Glomerular endothelial cell (primary cell): ENCODE measurements around the gene SUSD6. TPM values are rescaled to one million over a fixed set of nuclear protein-coding genes. Genes with fewer than 3 reads are reported as not detected.

Source experiments
- DNase-seq: peaks from one replicate; pipeline ENCODE4 v3.0.0-alpha.2; 2011; ENCODE audit warnings: low read depth, low spot score; ENCODE audit errors: extremely low read depth
- total RNA-seq: library from RNA; depleted of rRNA; stranded (reverse); fragments of >200 nt; gene quantifications from 2 replicates; pipeline ENCODE4 v1.2.3, GENCODE V29; 2015

SUSD6 gene
- total RNA-seq, 1 donor from 2014 or later: 54.1 TPM

GRCh38 chr14:69753860-69754259 lies 142.5 kb downstream of the SUSD6 start:
- DNase-seq: no peak

GRCh38 chr14:69754487-69754886 lies 143.1 kb downstream of the SUSD6 start:
- DNase-seq: no peak

- DNase-seq: no peak
These were observed 143.9 kb downstream of the SUSD6 start for GRCh38 chr14:69755296-69755695.

DNA sequence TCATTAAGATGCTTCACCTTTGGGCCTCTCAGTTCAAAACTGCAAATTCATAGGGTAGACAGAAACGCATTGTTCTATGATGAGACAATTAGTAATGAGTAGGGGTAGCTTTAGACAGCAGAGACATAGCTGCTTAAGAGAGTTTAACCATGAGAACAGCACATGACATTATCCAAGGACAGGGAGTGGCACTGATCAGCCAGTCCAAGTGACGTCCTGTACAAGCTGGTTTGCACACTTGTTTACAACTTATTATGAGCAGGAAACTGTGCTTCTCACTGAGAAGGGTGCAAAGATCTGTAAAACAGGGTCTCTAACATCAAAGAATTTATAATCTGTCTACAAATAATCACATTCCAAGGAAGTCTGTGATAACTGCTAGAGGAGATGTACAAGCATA lies 144.4 kb downstream of the SUSD6 start:
- DNase-seq: no peak

GRCh38 chr14:69756298-69756697 lies 144.9 kb downstream of the SUSD6 start:
- no peak for DNase-seq

- DNase-seq: no peak
These were observed 149.4 kb downstream of the SUSD6 start for GRCh38 chr14:69760810-69761209.

DNA sequence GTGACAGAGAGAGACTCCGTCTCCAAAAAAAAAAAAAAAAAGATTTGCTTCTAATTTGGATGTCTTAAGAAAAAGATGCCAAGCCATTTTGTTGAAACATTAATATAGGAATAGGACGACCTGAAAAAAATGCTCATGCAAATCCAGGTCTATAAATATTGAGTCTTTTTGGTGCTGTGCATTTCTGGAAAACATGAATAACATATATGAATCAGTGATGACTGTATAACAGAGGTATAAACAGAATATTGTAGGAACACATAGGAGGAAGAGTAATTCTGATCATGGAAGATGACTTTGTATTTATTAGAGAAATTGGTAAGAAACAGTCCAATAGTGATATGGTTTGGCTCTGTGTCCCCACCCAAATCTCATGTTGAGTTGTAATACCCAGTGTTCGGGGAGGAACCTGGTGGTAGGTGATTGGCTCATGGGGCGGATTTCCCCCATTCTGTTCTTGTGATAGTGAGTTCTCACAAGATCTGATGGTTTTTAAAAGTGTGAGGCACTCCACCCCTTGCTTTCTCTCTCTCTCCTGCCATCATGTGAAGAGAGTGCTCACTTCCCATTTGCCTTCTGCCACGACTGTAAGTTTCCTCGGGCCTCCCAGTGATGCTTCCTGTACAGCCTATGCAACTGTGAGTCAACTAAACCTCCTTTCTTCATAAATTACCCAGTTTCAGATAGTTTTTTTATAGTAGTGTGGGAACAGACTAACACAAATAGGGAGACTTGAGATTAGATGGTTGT lies 152.5 kb downstream of the SUSD6 start:
- no peak for DNase-seq

Other genes with a start within 250 kb of the SUSD6 start
- gene ERH, start 213.3 kb upstream of the SUSD6 start, total RNA-seq: 124 and 128 TPM in 2 replicates
- 57.2 and 66.7 TPM in 2 replicates for gene SLC39A9, start 212.9 kb upstream of the SUSD6 start, total RNA-seq
- gene PLEKHD1, start 126.9 kb upstream of the SUSD6 start, total RNA-seq: 0.18 TPM in 1 of 2 replicates, not detected in the other
- not detected in 2 replicates for gene CCDC177, start 36.7 kb upstream of the SUSD6 start, total RNA-seq
- gene SRSF5, start 155.5 kb downstream of the SUSD6 start, total RNA-seq: 108 and 197 TPM in 2 replicates
- gene SLC10A1, start 185.6 kb downstream of the SUSD6 start, total RNA-seq: not detected in 2 replicates